Activated T-cell treated with anti-CD3 and anti-CD28 coated beads, Interleukin-2, amount 50 U/mL, for 48 hours (primary cell): ENCODE results near the gene IRF5.
"Not testable (repeated sequence)": the region's sequence is repeated elsewhere in the genome, so short reads cannot be mapped to it uniquely, and the experiment has no call there.

Source experiments
- DNase-seq, 2 experiments: peaks; one replicate each; pipeline ENCODE4 v3.0.0-alpha.2; 2020

IRF5 gene

GRCh38 chr7:128974241-128974934 lies 36.7 kb downstream of the IRF5 start:
- DNase-seq = no peak

DNA sequence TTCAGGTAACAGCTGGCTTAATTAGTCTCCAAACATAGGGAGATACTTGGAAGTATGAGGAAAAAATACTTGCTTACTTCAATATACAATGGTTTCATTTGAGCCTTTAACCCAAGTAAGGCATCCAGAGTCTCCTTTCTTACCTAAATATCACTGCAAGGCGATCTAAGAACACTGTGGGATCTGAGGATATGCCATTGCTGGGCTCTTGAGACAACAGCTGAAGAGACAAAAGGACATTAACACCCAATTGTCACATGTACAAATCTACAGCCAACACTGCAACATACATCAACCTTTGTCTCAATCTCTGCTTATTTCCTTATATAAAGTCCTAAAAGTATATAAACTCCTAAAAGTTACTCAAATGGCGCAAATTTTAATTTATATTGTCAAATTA lies 44.4 kb downstream of the IRF5 start:
- no peak for DNase-seq

DNA sequence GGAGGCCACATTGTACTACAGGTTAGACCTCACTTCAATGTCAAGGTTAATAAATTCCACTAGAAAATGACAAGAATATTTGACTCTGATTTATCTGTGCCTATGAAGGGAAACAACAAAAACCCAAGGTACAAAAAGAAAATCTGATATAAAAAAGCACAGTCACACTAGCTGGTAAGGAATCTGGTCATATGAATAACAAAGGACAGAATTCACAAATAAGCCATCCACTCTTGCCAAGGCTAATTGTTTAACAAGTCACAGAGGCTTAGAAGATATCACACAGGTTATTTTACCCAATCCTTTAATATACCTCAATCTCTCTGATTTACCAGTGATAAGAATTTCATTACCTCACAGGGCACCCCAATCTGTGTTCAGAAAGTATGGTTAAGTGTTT lies 47.9 kb downstream of the IRF5 start:
- DNase-seq = no peak

- no peak for DNase-seq
These were observed 48.9 kb downstream of the IRF5 start for GRCh38 chr7:128986609-128987008.

DNA sequence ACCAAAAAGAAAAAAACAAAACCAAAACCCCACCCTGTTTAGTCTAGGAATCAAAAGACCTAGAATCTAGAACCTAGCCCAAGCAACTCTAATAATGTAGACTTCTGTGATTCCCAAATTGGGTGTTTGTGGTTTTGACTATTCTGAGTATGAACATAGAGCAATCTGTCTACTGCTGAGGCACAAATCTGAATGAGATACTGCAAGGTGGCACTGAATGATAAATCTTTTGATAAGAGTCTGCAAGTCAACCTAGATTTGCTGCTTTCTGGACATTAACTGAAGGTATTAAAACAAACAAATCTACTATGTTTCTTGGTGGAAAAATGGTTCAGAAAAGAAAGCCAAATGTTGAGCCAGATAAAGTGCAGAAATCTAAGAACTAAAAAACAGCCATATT lies 50.6 kb downstream of the IRF5 start:
- no peak for DNase-seq

GRCh38 chr7:128989961-128990360 lies 52.2 kb downstream of the IRF5 start:
- no peak for DNase-seq

DNA sequence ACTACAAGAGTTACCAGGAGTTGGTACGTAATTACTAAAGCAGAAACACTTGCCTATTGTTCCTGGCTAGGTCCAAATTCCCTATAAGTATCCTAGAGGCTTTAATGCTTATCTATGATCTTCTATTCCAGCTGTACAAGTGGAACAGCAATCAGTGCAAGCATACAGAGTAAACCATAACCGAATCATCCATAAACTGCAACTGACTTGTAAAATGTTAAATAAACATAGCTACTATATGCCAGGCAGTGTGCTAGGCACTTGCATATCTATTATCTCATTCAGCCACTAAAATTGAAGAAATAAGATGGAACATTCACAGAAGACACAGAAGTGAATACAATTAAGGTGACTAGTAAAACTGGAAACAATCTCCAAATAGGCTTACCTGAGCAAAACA lies 55.7 kb downstream of the IRF5 start:
- no peak for DNase-seq

DNA sequence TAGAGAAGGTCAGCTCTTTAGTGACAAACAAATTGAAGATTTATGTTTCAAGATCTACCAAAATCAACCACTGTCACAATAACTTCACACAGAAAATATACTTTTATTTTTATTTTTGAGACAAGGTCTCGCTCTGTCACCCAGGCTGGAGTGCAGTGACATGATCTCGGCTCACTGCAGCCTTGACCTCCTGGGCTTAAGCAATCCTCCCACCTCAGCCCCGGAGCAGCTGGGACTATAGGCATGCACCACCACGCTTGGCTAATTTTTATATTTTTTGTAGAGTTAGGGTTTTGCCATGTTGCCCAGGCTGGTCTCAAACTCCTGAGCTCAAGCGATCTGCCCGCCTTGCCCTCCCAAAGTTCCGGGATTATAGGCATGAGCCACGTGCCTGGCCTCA lies 56.8 kb downstream of the IRF5 start:
- DNase-seq = not testable (repeated sequence)

GRCh38 chr7:128997181-128997580 lies 59.5 kb downstream of the IRF5 start:
- no peak for DNase-seq
